ENCODE measurements around the gene LRFN4. TPM values are rescaled to one million over a fixed set of nuclear protein-coding genes. Genes with fewer than 3 reads are reported as not detected.
A peak's percentile ranks its signal among the peaks of the same experiment; 100 is the strongest.

Gene LRFN4
- total RNA-seq, 1 donor from 2014 or later, result 19.6 TPM

GRCh38 chr11:66889960-66890359 is 33.1 kb downstream of the LRFN4 start:
- Mint-ChIP-seq H3K4me3 (ENCODE audit: low read depth) (no peak overlapping the region), H3K36me3 (ENCODE audit: insufficient read depth) (no peaks in the 10 kb centered on the region), H3K27me3 (peaks cover 4% of the 10 kb centered on the region), H3K27ac (no peak overlapping the region), H3K4me1 (ENCODE audit: low read depth) (peaks cover 7% of the 10 kb centered on the region), H3K9me3 (ENCODE audit: low read depth) (no peaks in the 10 kb centered on the region)
- DNase-seq (ENCODE audit: low spot score, unreplicated experiment), result no peak
- no peak for TF ChIP-seq CTCF (IDR thresholded peaks at IDR 0.05; ENCODE audit: unreplicated experiment)

GRCh38 chr11:66891851-66892660 is 35.2 kb downstream of the LRFN4 start:
- H3K36me3 Mint-ChIP-seq (ENCODE audit: insufficient read depth), result no peaks in the 10 kb centered on the region
- TF ChIP-seq CTCF (IDR thresholded peaks at IDR 0.05; ENCODE audit: unreplicated experiment), result no peak
- H3K4me3 Mint-ChIP-seq (ENCODE audit: low read depth), result no peak overlapping the region
- no peak for DNase-seq (ENCODE audit: low spot score, unreplicated experiment)
- peaks cover 1% of the 10 kb centered on the region for H3K4me1 Mint-ChIP-seq (ENCODE audit: low read depth)
- H3K9me3 Mint-ChIP-seq (ENCODE audit: low read depth), result no peaks in the 10 kb centered on the region
- H3K27me3 Mint-ChIP-seq, result no peaks in the 10 kb centered on the region
- peak overlapping the region; percentile 54 for H3K27ac Mint-ChIP-seq

GRCh38 chr11:66892911-66893310 is 36.0 kb downstream of the LRFN4 start:
- no peaks in the 10 kb centered on the region for H3K9me3 Mint-ChIP-seq (ENCODE audit: low read depth)
- no peak for DNase-seq (ENCODE audit: low spot score, unreplicated experiment)
- H3K27me3 Mint-ChIP-seq, result no peaks in the 10 kb centered on the region
- H3K27ac Mint-ChIP-seq, result no peak overlapping the region
- no peaks in the 10 kb centered on the region for H3K36me3 Mint-ChIP-seq (ENCODE audit: insufficient read depth)
- no peak overlapping the region for H3K4me3 Mint-ChIP-seq (ENCODE audit: low read depth)
- peaks cover 1% of the 10 kb centered on the region for H3K4me1 Mint-ChIP-seq (ENCODE audit: low read depth)
- TF ChIP-seq CTCF (IDR thresholded peaks at IDR 0.05; ENCODE audit: unreplicated experiment), result no peak

GRCh38 chr11:66894141-66894540 is 37.3 kb downstream of the LRFN4 start:
- H3K36me3 Mint-ChIP-seq (ENCODE audit: insufficient read depth), result no peaks in the 10 kb centered on the region
- H3K27me3 Mint-ChIP-seq, result no peaks in the 10 kb centered on the region
- no peak overlapping the region for H3K27ac Mint-ChIP-seq
- no peak overlapping the region for H3K4me3 Mint-ChIP-seq (ENCODE audit: low read depth)
- H3K4me1 Mint-ChIP-seq (ENCODE audit: low read depth), result peaks cover 1% of the 10 kb centered on the region
- no peak for DNase-seq (ENCODE audit: low spot score, unreplicated experiment)
- no peak for TF ChIP-seq CTCF (IDR thresholded peaks at IDR 0.05; ENCODE audit: unreplicated experiment)
- H3K9me3 Mint-ChIP-seq (ENCODE audit: low read depth), result no peaks in the 10 kb centered on the region

GRCh38 chr11:66901964-66902390 is 45.1 kb downstream of the LRFN4 start:
- no peaks in the 10 kb centered on the region for H3K9me3 Mint-ChIP-seq (ENCODE audit: low read depth)
- no peak overlapping the region for H3K27ac Mint-ChIP-seq
- no peak for TF ChIP-seq CTCF (IDR thresholded peaks at IDR 0.05; ENCODE audit: unreplicated experiment)
- H3K27me3 Mint-ChIP-seq, result no peaks in the 10 kb centered on the region
- no peaks in the 10 kb centered on the region for H3K36me3 Mint-ChIP-seq (ENCODE audit: insufficient read depth)
- no peak for DNase-seq (ENCODE audit: low spot score, unreplicated experiment)
- peaks cover 5% of the 10 kb centered on the region for H3K4me1 Mint-ChIP-seq (ENCODE audit: low read depth)
- H3K4me3 Mint-ChIP-seq (ENCODE audit: low read depth), result no peak overlapping the region
